ENCODE results near the gene SH3GLB2. TPM values are rescaled to one million over a fixed set of nuclear protein-coding genes. Genes with fewer than 3 reads are reported as not detected.
A peak's percentile ranks its signal among the peaks of the same experiment; 100 is the strongest.

The SH3GLB2 gene
- total RNA-seq, 1 experiment from 2014 or later = 44.1 TPM

- TF ChIP-seq EZH2phosphoT487 (IDR thresholded peaks at IDR 0.05; ENCODE audit: borderline replicate concordance, low read length) = no peak
- TF ChIP-seq CTCF (conservative IDR thresholded peaks at IDR 0.05; ENCODE audit: low read depth, low read length) = no peak
- no peak for TF ChIP-seq EZH2 (IDR thresholded peaks at IDR 0.05; ENCODE audit: low read length, unreplicated experiment)
- Histone ChIP-seq H4K20me1 (ENCODE audit: low read length) (no peaks in the 10 kb centered on the region), H3K4me2 (ENCODE audit: low read length) (peak overlapping the region; percentile 53), H3K27ac (ENCODE audit: low read length) (peak overlapping the region; percentile 58), H3K79me2 (ENCODE audit: low read length) (no peaks in the 10 kb centered on the region), H3F3A (ENCODE audit: low read length, unreplicated experiment) (no peaks in the 10 kb centered on the region), H3K9me2 (replicated peaks; ENCODE audit: low read length) (no peaks in the 10 kb centered on the region), H3K4me1 (ENCODE audit: insufficient read depth, low read length) (peaks cover 13% of the 10 kb centered on the region), H3K27me3 (ENCODE audit: low read length) (no peaks in the 10 kb centered on the region), H3K9ac (ENCODE audit: low read length) (no peak overlapping the region), H3K9me3 (ENCODE audit: low read length) (no peaks in the 10 kb centered on the region), H3K36me3 (ENCODE audit: low read depth, low read length) (no peaks in the 10 kb centered on the region; the same call in 1 of the 2 replicates), H3K4me3 (ENCODE audit: low read length) (no peak overlapping the region), H2AFZ (ENCODE audit: low read length) (no peak overlapping the region)
- CTCF ChIA-PET = no interaction called here
- BruUV-seq (replicated peaks) = no TSS peak
- ATAC-seq (peak; percentile 85), DNase-seq (peak; percentile 52)
- intact Hi-C loops (cut with micrococcal nuclease) = no loop called here
- POLR2A ChIA-PET (ENCODE audit: unreplicated experiment) = no interaction called here
Measured at GRCh38 chr9:129058965-129059795, 31.0 kb upstream of the SH3GLB2 start.

GRCh38 chr9:129054163-129054851 is 26.2 kb upstream of the SH3GLB2 start:
- no peaks in the 10 kb centered on the region for H3K27me3 ChIP-seq (ENCODE audit: low read length)
- CTCF ChIA-PET = no interaction called here
- H3F3A ChIP-seq (ENCODE audit: low read length, unreplicated experiment) = no peaks in the 10 kb centered on the region
- H3K27ac ChIP-seq (ENCODE audit: low read length) = no peak overlapping the region
- DNase-seq = no peak
- no peak overlapping the region for H3K4me3 ChIP-seq (ENCODE audit: low read length)
- H3K9ac ChIP-seq (ENCODE audit: low read length) = no peak overlapping the region
- H2AFZ ChIP-seq (ENCODE audit: low read length) = no peak overlapping the region
- intact Hi-C loops (cut with micrococcal nuclease) = no loop called here
- POLR2A ChIA-PET (ENCODE audit: unreplicated experiment) = no interaction called here
- no peaks in the 10 kb centered on the region; the same call in 1 of the 2 replicates for H3K36me3 ChIP-seq (ENCODE audit: low read depth, low read length)
- H3K9me3 ChIP-seq (ENCODE audit: low read length) = no peaks in the 10 kb centered on the region
- no peak overlapping the region for H3K4me2 ChIP-seq (ENCODE audit: low read length)
- H3K9me2 ChIP-seq (replicated peaks; ENCODE audit: low read length) = no peaks in the 10 kb centered on the region
- peaks cover 17% of the 10 kb centered on the region for H3K4me1 ChIP-seq (ENCODE audit: insufficient read depth, low read length)
- no peaks in the 10 kb centered on the region for H3K79me2 ChIP-seq (ENCODE audit: low read length)
- no peak for TF ChIP-seq EZH2phosphoT487 (IDR thresholded peaks at IDR 0.05; ENCODE audit: borderline replicate concordance, low read length)
- no peaks in the 10 kb centered on the region for H4K20me1 ChIP-seq (ENCODE audit: low read length)
- ATAC-seq = no peak
- BruUV-seq (replicated peaks) = no TSS peak

- peak overlapping the region; percentile 52 for H3K4me2 ChIP-seq (ENCODE audit: low read length)
- ATAC-seq (no peak), DNase-seq (no peak)
- ChIA-PET POLR2A (ENCODE audit: unreplicated experiment) (no interaction called here), CTCF (no interaction called here)
- H4K20me1 ChIP-seq (ENCODE audit: low read length) = no peaks in the 10 kb centered on the region
- H2AFZ ChIP-seq (ENCODE audit: low read length) = no peak overlapping the region
- H3K27me3 ChIP-seq (ENCODE audit: low read length) = no peaks in the 10 kb centered on the region
- H3K9ac ChIP-seq (ENCODE audit: low read length) = peak overlapping the region; percentile 28; the same call in 1 of the 2 replicates
- no peaks in the 10 kb centered on the region; the same call in 1 of the 2 replicates for H3K36me3 ChIP-seq (ENCODE audit: low read depth, low read length)
- TSS peak; percentile 72 for BruUV-seq (replicated peaks)
- H3F3A ChIP-seq (ENCODE audit: low read length, unreplicated experiment) = no peaks in the 10 kb centered on the region
- H3K9me2 ChIP-seq (replicated peaks; ENCODE audit: low read length) = no peaks in the 10 kb centered on the region
- no peak overlapping the region for H3K4me3 ChIP-seq (ENCODE audit: low read length)
- H3K27ac ChIP-seq (ENCODE audit: low read length) = peak overlapping the region; percentile 94
- H3K79me2 ChIP-seq (ENCODE audit: low read length) = no peaks in the 10 kb centered on the region
- intact Hi-C loops (cut with micrococcal nuclease) = no loop called here
- H3K9me3 ChIP-seq (ENCODE audit: low read length) = no peaks in the 10 kb centered on the region
- TF ChIP-seq EZH2 (IDR thresholded peaks at IDR 0.05; ENCODE audit: low read length, unreplicated experiment) = no peak
- TF ChIP-seq EZH2phosphoT487 (IDR thresholded peaks at IDR 0.05; ENCODE audit: borderline replicate concordance, low read length) = no peak
- no peak for TF ChIP-seq CTCF (conservative IDR thresholded peaks at IDR 0.05; ENCODE audit: low read depth, low read length)
- peaks cover 10% of the 10 kb centered on the region for H3K4me1 ChIP-seq (ENCODE audit: insufficient read depth, low read length)
Measured at GRCh38 chr9:129053020-129053419, 24.9 kb upstream of the SH3GLB2 start.
